Stimulated activated CD4-positive, alpha-beta T cell treated with anti-CD3 and anti-CD28 coated beads, TNF-alpha, amount 100 ng/mL, for 24 hours (primary cell): ENCODE data around the gene LRRC37A.
"Not testable (repeated sequence)": the region's sequence is repeated elsewhere in the genome, so short reads cannot be mapped to it uniquely, and the experiment has no call there.

Source experiments
- DNase-seq, 3 experiments: peaks; one replicate each; pipeline ENCODE4 v3.0.0-alpha.2; 2020; ENCODE audit warnings: low read depth in 3 of 3

Gene LRRC37A

DNA sequence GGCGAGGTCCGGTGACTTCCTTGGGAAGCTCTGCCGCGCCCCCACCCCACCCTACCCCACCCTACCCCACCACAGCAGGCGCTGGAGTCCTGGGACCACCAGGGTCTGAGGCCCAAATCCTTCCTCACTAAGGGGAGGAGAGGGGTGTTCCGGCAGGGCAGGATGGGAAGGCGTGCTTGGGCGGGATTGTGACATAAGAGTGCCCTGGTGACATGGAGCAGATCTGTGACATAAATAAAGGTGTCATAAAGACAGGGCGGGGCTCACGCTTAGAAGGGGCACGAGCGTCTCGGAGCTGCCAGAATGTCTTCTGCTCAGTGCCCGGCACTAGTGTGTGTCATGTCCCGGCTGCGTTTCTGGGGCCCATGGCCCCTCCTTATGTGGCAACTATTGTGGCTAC lies at the start of gene LRRC37A:
Gene LRRC37A, plus strand, starts transcription at position 301 of the 400 bp plus-strand sequence. Its CDS starts 3 bp downstream, at position 304.
- DNase-seq = not testable (repeated sequence)

DNA sequence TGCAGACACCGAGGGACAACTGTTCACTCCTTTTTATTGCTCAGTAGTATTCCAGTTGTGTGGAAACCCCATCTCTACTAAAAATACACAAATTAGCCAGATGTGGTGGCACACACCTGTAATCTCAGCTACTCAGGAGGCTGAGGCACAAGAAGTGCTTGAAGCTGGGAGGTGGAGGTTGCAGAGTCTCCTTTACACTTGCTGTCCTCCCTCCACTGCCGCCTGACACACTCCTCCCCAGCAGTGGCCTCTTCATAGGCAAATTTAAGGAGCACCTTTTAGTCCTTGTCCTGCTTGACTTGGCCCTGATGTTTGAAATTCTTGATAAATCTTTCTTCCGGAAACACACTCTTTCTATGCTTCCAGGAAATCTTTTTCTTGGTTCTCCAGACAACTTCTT lies 45.8 kb upstream of the LRRC37A start:
- DNase-seq = not testable (repeated sequence)

DNA sequence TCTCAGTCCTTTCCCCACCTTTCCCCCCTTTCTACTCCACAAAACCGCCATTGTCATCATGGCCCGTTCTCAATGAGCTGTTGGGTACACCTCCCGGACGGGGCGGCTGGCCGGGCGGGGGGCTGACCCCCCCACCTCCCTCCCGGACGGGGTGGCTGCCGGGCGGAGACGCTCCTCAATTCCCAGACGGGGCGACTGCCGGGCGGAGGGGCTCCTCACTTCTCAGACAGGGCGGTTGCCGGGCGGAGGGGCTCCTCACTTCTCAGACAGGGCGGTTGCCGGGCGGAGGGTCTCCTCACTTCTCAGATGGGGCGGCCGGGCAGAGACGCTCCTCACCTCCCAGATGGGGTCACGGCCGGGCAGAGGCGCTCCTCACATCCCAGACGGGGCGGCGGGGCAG lies 42.1 kb upstream of the LRRC37A start:
- not testable (repeated sequence) for DNase-seq

DNA sequence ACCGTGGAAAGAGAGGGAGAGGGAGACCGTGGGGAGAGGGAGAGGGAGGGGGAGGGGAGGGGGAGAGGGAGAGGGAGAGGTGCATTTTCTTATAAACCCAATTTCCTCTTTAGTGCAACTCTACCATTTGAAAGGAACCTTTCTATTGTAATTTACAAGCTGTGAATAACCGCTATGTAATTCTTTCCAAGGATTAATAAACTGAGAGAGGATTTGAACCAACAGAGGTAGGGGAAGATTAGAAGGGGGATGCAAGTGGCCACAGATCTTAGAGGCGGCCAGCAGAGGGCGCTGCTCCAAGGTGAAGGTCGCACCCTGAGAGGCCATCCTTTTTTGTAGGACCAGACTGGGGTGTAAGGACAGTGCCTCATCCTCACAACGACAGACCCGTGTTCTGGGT lies 41.2 kb upstream of the LRRC37A start:
- peak; percentile 59 to 78 (median 66) for DNase-seq

DNA sequence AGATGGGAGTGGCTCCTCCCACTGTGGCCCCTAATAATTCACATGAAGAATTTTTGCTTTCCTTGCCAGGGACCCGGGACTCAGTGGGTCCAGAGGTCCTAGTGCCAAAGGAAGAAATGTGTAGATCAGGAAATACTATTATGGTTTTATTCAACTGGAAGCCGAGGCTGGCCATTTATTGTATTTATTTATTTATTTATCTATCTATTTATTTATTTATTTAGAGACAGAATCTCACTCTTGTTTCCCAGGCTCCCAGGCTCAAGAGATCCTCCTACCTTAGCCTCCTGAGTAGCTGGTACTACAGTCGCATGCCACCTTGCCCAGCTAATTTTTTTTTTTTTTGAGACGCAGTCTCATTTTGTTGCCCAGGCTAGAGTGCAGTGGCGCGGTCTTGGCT lies 40.7 kb upstream of the LRRC37A start:
- not testable (repeated sequence) for DNase-seq

DNA sequence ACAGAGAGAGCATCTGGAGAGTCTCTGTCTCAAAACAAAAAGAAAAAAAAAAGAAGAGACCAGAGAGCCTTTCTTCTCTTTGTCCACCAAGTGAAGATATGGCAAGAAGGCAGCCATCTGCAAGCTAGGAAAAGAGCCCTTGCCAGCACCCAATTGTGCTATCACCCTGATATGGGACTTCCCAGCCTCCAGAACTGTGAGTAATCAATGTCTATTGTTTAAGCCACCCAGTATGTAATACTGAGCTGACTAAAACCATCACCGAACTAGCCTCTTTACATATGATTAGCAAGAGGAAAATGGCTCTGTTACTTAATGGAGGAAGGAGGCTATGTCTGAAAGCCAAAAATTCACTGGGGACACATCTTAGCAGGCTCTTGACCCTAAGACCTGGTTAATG lies 38.6 kb upstream of the LRRC37A start:
- not testable (repeated sequence) for DNase-seq

DNA sequence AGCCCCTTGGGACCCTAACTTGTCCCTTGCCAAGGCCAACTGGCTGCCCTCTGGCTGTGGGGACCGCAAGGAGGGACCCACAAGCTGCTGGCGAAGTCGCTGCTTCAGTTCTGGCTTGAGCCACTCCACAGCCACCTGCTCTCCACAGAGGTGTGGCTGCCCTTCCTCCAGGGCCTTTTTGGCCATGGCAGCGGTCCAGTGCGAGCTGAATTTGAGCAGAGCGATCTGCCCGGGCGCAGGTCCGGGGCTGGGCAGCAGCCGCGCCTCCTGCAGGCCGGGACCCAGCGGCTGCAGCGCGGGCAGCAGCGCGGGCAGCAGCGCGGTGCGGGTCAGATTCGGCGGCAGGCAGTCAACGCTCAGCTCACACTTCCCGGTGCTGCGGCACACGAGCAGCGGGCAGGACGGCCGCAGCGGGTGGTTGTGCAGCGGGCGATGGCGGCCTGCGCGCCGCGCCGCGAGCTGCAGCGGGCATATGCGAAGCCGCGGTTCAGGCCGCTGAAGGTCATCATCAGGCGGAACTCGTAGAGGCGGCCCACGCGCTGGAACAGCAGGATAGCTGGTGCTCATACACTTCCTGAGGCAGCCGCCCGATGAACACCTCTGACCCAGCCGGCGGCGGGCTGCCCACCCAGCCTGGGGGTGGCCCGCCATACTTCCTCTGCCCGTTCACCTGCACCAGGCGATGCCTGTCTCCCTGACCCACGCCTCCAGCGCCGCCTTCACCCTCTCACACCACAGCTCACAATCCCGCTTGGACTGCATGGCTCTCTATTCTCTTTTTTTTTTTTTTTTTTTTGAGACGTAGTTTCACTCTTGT lies 34.9 kb upstream of the LRRC37A start:
- not testable (repeated sequence) for DNase-seq

DNA sequence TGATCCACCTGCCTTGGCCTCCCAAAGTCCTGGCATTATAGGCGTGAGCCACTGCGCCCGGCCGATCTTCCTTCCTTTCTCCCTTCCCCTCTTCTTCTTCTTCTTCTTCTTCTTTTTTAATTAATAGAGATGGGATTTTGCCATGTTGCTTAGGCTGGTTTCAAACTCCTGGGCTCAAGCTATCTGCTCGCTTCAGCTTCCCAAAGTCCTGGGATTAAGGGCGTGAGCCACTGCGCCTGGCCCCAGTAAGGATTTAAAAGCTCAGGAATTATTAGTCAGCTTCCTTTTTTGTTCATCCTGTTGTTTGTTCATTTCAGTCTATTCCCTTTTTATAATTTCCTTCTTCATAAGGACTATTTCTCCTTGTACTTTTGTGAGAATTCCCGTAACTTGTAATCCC lies 32.7 kb upstream of the LRRC37A start:
- DNase-seq = no peak

DNA sequence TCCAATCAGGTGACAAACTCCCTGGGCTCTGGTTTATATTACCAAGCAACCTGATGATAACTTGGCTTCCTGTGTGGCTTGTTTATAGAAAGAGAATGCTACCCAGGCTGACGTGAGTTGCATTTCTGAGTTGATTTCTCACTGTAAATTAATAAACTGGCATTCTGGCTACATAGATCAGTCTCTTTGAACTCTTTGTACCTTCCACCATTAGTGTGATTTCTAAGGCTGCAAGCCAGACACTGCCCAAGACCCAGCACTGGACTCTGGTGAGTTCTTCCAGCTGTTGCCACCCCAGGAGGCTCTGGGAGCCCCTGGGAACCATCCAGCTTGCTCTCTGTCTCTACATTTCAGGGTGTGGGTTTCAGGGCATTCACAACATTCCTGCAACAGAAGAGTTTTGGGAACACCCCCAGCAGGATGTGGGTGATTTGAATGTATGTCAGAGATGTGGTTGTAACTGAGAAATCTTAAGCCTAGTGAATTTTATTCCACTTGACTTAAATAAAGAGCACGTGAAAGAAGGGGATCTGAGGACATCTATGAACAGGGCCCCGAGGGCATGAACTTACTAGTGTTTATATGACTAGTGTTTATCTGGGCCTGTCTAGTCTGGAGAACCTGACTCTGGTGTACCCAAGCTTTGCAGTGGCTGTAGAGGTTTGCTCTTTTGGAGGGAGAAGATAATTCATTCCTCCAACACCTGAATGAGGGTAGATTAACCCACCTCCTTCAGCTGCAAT lies 30.3 kb upstream of the LRRC37A start:
- DNase-seq = no peak

DNA sequence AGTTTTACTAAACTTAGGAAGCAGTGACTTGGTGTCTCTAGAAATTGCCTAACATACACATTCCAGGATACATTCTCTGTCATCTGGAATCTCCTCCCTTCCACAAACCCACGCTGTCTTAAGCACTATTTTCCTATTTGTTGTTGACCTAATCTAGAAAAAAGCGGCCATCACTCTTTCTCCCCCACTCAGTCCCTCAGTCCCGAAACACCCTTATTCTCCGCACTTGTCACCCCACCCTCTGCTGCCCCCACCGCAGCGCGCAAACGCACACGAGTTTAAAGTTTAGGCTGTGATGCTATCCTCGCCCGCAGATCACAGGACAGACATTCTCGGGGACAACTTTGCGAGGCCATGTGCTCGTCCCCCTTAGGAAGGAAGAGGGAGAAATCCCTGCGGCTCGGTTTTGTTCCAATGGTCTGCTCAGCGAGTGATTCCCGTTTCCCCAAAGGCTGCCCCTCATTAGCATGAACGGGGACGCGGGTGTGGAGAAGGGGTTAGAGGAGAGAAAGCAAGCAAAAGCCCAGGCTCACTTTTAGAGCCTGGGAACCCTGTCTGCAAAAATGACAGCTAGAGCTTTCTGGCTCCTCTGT lies 28.8 kb upstream of the LRRC37A start:
- not testable (repeated sequence) for DNase-seq

DNA sequence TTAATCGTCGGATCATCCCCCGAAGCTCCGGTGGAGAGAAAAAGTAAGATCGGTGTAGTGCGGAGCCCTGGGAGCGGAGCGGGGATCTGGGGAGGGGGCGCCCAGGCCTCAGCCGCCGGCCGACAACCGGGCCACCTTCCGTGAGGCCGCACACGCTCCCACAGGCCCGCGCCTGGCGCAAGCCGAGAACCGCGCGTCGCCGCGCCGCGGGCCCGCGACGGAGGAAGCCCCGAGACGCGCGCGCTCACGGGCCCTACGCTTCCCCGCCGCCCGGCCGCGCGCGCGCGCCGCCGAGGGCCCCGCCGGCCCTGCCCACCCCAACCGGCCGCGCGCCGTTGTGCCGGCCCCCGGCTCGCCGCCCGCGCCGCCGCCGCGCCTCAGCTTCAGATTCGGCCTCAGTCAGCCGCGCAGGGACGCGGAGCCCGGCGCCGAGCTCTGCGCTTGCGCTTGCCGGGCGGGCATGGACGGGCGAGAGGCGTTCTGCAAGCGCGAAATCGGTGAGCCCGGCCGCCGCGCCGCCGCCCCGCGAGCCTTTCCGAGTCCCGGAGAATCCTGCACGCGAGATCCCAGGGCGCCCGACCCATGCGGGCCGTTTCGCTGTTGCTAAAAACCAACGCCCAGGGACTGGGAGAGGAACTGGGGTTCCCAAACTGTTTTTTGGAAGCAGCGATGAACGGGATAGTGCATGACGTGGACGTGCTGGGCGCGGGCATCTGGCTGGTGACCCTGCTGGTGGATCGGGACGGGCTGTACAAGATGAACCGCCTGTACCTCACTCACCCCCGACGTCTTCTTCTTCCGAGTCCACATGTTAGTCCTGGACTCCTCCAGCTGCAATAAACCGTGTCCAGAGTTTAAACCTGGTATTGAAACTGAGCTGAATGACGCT lies 28.0 kb upstream of the LRRC37A start:
- peak; percentile 68 to 87 (median 76) for DNase-seq

DNA sequence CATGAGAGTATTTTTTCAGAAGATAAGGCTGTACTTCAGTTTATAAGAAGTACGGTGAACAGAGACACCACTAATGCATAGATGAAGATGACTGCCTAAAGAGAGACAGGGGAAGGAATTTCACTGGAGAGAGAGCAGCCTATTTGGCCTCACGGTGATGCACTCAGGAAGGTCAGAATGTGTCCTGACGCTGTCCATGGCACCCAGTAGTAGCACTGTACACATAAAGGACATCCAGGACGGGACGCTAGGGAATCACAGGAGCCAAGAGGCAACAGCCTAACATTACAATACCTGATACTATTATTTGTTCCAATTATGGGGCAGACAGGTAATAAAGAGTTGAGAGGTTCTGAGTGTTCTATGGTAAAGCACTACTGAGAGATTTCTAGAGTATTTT lies 24.9 kb upstream of the LRRC37A start:
- DNase-seq = no peak

DNA sequence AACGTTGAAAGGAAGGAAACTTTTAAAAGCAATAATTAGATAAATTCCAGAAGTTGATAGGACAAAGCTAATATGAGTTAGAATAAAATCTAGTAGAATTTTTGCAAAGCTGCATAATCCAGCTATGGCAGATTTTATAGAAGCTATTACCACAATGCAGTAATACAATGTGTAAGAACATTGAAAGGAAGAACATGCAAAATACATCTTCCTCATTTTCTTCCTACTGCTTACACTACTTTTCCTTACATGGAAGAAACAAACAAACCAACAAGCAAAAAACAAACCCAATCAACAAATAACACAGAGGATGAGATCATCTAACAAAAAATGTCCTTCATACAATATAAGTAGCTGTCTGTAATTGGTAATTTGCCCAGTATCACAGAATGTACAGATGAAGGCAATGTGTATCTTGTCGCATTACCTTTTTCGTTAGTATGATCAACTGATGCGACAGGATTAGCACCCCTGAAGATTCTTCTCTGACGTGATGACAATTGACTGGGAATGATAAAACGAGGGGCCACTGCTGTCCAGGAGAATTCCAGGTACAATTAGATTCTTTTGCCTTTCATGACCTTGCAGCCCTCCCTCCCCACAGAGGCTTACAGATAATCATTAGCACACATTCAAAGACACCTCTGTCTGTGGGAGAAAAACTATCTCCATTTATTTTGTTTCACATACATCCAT lies 21.2 kb upstream of the LRRC37A start:
- DNase-seq = no peak

DNA sequence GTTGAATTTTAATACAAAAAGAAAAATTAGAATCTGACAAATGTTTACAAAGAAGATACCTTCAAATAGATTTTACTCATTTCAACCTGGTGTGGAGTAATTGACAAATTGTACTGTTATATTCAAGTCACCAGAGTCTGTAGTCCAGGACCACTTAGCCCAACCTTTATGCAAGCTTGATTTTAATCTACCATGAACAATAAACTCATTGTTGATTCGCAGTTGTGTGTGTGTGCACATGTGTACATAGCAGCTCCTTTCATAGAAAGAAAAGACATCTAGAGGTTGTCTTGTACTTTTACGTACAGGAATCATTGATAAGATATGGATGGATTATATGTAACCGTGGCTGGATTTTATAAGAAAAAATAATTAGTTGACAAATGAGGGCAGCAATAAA lies 20.7 kb upstream of the LRRC37A start:
- DNase-seq = no peak

DNA sequence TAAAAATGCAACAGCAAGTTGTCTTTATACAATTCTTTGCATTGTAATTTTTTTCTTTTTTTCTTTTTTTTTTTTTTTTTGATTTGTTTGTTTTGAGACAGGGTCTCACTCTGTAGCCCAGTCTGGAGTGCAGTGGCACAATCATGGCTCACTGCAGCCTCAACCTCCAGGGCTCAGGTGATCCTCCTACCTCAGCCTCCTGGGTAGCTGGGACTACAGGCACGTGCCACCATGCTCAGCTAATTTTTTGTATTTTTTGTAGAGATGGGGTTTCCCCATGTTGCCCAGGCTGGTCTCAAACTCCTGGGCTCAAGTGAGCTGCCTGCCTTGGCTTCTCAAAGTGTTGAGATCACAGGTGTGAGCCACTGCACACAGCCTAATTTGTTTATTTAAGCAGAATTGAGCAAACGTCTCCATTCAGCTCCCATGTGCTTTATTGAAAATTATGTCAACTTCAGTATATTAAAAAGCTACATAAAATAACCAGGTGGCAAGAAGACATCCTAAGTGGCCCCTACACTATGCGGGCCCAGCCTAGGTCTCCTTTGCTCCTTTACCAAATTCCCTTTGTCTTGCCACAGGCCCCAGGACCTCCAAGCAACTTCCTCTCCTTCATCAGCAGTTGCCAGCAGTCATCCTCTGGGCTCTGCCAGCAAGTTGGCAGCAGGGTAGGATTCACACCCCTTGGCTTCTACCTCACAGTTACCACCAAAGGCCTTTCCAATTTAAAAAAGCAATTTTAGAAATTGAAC lies 18.0 kb upstream of the LRRC37A start:
- DNase-seq = not testable (repeated sequence)

DNA sequence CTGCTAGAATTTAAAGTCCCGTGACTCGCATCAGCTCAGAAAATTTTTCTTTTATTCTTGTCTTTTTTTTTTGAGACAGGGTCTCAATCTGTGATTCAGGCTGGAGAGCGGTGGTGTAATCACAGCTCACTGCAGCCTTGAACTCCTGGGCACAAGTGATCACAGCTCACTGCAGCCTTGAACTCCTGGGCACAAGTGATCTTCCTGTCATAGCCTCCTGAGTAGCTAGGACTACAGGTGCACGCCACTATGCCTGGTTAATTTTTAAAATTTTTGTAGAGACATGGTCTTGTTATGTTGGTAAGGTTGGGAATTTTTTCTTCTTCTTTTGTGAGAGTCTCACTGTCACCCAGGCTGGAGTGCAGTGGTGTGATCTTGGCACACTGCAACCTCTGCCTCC lies 13.6 kb upstream of the LRRC37A start:
- DNase-seq = not testable (repeated sequence)

DNA sequence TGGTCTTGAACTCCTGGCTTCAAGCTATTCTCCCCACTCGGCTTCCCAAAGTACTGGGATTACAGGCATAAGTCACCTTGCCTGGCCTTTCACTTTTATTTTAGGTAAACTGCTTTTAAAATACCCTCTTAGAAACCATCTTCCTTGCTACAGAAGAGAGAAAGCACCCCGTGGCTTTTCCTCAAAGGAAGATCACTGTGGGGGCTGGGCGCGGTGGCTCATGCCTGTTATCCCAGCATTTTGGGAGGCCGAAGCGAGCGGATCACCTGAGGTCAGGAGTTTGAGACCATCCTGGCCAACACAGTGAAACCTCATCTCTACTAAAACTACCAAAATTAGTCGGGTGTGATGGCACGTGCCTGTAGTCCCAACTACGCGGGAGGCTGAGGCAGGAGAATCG lies 12.3 kb upstream of the LRRC37A start:
- DNase-seq = not testable (repeated sequence)

DNA sequence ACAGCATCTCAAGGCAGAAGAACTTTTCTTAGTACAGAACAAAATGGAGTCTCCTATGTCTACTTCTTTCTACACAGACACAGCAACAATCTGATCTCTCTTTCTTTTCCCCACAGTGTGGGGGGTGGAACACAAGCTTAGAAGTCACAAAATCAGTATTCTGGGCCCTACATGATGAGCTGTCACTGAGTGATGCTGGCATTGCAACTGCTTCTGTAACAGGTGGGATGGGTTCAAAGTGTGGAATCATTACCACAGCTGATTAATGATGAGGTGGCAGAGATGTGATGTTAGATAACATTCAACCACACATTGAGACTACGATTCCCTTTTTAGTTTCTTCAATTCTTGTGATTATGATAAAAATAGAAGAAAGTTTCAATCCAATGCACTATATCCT lies 10.5 kb upstream of the LRRC37A start:
- DNase-seq = peak; percentile 45 to 60 (median 46)

DNA sequence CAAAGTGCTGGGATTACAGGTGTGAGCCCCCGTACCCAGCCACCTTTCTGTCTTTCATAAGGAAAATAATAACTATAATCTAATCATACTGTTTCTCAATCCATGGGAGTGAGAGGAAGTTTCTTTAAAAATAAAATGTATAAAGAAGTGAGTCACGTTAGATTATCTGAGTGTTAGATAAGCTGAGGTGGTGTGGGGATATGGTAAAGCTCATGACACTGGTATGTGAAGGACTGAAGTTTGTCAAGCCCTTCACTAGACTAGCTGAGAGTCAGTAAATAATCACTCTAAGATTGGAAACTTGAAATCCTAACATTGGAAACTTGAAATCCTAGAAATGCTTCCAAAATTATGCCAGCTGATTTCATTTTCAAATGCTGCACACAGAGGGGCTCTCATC lies 9.4 kb upstream of the LRRC37A start:
- not testable (repeated sequence) for DNase-seq

DNA sequence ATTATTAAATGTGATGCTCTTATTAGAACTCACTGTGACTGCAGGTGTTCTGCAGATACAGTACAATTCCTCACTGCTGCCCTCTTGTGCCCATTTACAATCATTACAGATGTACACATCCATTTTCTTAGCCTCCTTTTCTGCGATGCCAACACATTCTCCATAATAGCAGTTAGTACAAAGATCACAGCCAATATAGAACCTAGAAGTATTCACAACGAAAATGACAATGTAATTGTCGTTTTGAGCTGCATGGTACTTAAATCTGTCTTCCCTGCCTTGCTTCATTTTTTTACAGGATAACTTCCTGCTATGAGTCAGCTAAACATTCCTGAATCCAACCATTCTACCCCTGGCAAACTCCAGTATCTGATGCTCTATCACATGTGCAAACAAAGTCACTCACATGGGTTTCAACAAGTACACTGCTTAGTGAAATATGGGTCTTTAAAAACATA lies 8.1 kb upstream of the LRRC37A start:
- DNase-seq = peak; percentile 32 to 72 (median 44)
